Breast epithelium (tissue), 3 donors: ENCODE data around the gene TPRA1.

ENCODE experiments used
- POLR2AphosphoS5 ChIP-seq, 3 donors: sonication (generic); formaldehyde crosslinking; IDR thresholded peaks; one replicate each; pipeline ENCODE4 v1.6.1; 2017; ENCODE audit warnings: antibody characterized with exemption in 3 of 3
- TF ChIP-seq, protein P1 (sequence below), 3 donors: fragments of 450-650 bp; IDR thresholded peaks; one replicate each; pipeline ENCODE4 v1.5.1; 2016 to 2017; ENCODE audit warnings: antibody characterized with exemption in 3 of 3, mild to moderate bottlenecking in 3 of 3, moderate library complexity in 3 of 3

DNA sequence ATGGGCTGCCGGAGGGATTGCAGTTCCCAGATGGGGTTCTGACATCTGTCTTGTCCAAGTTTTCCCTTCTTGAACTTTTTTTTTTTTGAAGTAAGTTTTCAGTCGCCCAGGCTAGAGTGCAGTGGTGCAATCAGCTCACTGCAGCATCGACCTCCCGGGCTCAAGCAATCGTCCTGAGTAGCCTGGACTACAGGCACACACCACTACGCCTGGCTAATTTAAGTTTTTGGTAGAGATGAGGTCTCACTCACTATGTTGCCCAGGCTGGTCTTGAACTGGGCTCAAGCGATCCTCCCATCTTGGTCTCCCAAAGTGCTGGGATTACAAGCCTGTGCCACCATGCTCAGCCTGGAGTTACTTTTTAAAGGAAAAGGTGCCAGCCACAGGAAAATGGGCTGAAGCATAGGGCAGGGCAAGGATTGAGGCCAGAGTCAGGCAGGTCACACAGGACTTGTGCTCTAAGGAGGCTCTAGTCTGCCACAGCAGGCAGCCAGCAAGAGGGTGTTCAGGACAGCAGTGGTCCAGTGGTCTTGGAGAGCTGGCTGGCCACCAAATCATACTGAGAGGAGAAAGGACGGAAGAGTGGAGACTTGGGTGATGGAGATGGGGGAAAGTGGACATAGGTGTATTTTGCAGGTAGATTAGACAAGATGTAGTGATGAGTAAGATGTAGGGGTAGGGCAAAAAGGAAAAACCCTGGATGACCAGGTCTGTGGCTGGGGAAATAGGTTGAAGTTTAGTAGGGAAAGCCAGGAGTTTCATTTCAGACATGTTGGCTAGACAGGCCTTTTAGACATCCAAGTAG, 32.4 kb upstream of the TPRA1 start:
- TF ChIP-seq, protein P1, sequence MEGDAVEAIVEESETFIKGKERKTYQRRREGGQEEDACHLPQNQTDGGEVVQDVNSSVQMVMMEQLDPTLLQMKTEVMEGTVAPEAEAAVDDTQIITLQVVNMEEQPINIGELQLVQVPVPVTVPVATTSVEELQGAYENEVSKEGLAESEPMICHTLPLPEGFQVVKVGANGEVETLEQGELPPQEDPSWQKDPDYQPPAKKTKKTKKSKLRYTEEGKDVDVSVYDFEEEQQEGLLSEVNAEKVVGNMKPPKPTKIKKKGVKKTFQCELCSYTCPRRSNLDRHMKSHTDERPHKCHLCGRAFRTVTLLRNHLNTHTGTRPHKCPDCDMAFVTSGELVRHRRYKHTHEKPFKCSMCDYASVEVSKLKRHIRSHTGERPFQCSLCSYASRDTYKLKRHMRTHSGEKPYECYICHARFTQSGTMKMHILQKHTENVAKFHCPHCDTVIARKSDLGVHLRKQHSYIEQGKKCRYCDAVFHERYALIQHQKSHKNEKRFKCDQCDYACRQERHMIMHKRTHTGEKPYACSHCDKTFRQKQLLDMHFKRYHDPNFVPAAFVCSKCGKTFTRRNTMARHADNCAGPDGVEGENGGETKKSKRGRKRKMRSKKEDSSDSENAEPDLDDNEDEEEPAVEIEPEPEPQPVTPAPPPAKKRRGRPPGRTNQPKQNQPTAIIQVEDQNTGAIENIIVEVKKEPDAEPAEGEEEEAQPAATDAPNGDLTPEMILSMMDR (IDR thresholded peaks at IDR 0.05), result no peak
- no peak for TF ChIP-seq POLR2AphosphoS5 (IDR thresholded peaks at IDR 0.05)
